Measurements from ENCODE around the gene TMC2.

TMC2 gene

DNA sequence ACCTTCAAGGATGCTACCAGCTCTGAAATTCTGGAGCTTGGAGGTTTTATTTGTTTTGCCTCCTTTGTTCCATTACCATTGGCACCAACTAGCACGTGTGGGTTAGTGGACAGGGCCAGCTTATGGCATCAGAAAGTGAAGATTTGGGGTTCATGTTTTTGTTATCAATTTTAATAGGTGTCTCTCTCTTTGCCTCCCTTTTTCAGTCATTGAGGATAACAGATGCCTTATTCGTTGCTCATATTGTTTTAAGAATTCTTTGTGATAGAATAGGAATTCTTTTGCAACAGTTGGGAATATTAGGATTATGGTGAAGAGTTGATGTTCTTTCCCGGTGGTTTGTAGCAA is 22.9 kb downstream of the TMC2 start:
- TF ChIP-seq, protein P1, sequence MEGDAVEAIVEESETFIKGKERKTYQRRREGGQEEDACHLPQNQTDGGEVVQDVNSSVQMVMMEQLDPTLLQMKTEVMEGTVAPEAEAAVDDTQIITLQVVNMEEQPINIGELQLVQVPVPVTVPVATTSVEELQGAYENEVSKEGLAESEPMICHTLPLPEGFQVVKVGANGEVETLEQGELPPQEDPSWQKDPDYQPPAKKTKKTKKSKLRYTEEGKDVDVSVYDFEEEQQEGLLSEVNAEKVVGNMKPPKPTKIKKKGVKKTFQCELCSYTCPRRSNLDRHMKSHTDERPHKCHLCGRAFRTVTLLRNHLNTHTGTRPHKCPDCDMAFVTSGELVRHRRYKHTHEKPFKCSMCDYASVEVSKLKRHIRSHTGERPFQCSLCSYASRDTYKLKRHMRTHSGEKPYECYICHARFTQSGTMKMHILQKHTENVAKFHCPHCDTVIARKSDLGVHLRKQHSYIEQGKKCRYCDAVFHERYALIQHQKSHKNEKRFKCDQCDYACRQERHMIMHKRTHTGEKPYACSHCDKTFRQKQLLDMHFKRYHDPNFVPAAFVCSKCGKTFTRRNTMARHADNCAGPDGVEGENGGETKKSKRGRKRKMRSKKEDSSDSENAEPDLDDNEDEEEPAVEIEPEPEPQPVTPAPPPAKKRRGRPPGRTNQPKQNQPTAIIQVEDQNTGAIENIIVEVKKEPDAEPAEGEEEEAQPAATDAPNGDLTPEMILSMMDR (IDR thresholded peaks at IDR 0.05; ENCODE audit: control insufficient read depth, extremely low read depth, insufficient read depth) = no peak
- H3K4me3 ChIP-seq (ENCODE audit: low read depth, low read length) = no peak overlapping the region
- no peak for DNase-seq (ENCODE audit: low read depth)

GRCh38 chr20:2559651-2560050 is 23.3 kb downstream of the TMC2 start:
- TF ChIP-seq, protein P1 (IDR thresholded peaks at IDR 0.05; ENCODE audit: control insufficient read depth, extremely low read depth, insufficient read depth) = no peak
- no peak for DNase-seq (ENCODE audit: low read depth)
- H3K4me3 ChIP-seq (ENCODE audit: low read depth, low read length) = no peak overlapping the region

GRCh38 chr20:2563116-2563515 is 26.7 kb downstream of the TMC2 start:
- DNase-seq (ENCODE audit: low read depth) = no peak
- H3K4me3 ChIP-seq (ENCODE audit: low read depth, low read length) = no peak overlapping the region
- TF ChIP-seq, protein P1 (IDR thresholded peaks at IDR 0.05; ENCODE audit: control insufficient read depth, extremely low read depth, insufficient read depth) = no peak

- H3K4me3 ChIP-seq (ENCODE audit: low read depth, low read length) = no peak overlapping the region
- no peak for DNase-seq (ENCODE audit: low read depth)
- TF ChIP-seq, protein P1 (IDR thresholded peaks at IDR 0.05; ENCODE audit: control insufficient read depth, extremely low read depth, insufficient read depth) = no peak
Measured at GRCh38 chr20:2564406-2564805, 28.0 kb downstream of the TMC2 start.

DNA sequence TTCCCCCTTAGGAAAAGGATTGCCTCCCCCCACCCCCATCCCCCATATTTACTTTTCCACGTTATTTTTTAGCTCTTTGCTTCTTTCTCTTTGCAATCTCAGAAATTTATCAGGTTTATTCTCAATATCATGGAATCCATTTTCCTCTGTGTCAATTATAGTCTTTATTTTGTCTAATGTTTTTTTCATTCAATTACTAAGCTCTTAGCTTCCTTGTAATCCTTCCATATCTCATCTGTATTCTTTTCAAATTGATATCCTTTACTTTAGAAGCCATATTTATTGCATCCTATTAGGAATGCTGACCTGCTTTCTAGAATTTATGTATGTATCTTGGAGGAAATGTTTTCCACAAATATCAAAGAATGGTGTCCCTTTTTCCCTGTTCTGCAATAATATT is 39.3 kb downstream of the TMC2 start:
- no peak for DNase-seq (ENCODE audit: low read depth)
- no peak overlapping the region for H3K4me3 ChIP-seq (ENCODE audit: low read depth, low read length)
- TF ChIP-seq, protein P1 (IDR thresholded peaks at IDR 0.05; ENCODE audit: control insufficient read depth, extremely low read depth, insufficient read depth) = no peak

GRCh38 chr20:2576317-2576727 is 39.9 kb downstream of the TMC2 start:
- TF ChIP-seq, protein P1 (IDR thresholded peaks at IDR 0.05; ENCODE audit: control insufficient read depth, extremely low read depth, insufficient read depth) = no peak
- DNase-seq (ENCODE audit: low read depth) = no peak
- H3K4me3 ChIP-seq (ENCODE audit: low read depth, low read length) = no peak overlapping the region

- no peak for DNase-seq (ENCODE audit: low read depth)
- no peak overlapping the region for H3K4me3 ChIP-seq (ENCODE audit: low read depth, low read length)
- TF ChIP-seq, protein P1 (IDR thresholded peaks at IDR 0.05; ENCODE audit: control insufficient read depth, extremely low read depth, insufficient read depth) = no peak
Measured at GRCh38 chr20:2578475-2579192, 42.3 kb downstream of the TMC2 start.
